CD4-positive, alpha-beta T cell treated with Interleukin-17A for 1 hour (primary cell): ENCODE data around the gene BPIFA1.

Experiments
- DNase-seq: peaks from one replicate; pipeline ENCODE4 v3.0.0-alpha.2; 2020

BPIFA1 gene

DNA sequence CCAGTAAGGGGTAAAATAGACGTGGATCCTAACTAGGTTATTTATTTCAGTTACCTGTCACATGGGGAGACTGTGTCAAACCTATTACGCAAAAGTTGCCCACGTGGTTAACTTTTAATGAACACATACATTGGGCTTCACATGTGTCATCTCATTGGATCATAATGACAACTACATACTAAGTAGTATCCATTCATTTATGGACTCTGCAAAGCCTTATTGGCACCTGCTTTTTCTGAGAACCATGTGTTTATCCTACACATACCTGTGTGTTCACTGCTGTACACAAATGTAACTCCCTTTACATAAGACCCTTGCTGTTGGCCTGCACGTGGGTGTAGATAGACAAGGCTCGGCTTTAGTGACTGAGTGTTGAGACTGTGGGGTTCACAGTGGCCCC, 5.1 kb downstream of the BPIFA1 start:
- no peak for DNase-seq

DNA sequence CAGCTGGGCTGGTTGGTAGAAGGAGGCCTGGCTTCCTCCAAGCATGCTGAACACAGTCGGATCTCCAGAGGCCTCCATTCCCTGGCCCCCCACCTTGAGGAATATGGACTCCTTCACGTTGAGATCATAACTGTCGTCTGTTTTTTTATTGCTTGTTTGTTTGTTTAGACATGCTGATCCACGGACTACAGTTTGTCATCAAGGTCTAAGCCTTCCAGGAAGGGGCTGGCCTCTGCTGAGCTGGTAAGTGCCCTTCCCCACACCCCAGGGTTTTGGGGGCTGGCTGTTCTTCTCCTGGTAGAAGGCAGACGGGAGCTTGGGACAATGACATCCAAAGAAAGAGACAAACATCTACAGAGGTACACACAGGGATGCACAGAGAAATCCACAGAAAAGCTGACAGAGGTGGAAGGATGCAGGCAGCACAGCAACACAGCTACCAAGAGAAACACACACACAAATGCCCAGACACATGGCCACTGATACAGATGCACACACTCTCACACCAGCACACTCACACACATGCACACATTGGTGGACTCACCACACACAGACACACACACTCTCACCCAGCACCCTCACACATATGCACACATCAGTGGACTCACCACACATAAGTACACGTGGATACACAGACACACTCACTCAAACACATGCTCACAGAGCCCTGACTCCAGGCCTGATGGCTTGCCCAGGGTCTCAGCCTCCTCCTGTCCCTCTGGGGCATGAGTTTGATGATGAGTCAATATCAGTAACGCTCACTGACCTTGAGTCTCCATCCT, 6.7 kb downstream of the BPIFA1 start:
- no peak for DNase-seq

DNA sequence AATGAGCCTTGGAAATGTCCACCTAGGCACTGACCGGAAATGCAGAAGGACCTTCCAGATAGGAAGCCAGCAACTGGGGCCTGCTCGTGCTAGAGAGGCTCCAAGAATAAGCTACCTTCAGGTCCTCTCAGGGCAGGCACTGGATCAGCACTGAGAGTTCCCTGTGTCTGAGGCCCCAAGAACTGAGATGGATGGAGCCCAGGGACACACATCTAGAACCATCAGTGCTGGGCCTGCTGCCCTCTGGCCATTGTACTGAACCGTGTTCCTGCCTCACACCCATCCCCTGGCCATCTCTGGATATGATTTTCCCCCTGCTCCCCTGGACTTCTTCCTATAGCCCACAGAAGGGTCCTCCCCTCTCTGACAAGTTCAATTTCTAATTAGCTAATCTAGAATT, 10.3 kb downstream of the BPIFA1 start:
- DNase-seq = no peak

DNA sequence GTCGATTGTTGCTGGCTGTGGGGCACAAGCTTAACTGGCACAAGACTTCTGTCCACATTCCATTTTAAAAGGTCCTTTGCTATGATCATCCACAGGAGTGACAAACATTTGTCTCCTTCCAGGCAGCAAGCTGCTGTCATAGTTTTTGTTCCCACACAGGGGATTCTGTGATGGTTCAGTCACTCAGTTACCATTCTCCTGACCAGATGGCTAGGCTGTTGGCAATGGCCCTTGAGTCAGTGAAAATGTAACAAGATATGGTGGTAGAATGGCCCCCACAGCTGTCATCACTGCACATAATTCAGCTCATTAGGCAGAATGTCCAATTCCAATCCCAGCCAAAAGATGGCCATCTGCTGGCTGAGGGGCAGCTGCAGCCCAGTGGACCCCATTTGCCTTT, 13.7 kb downstream of the BPIFA1 start:
- no peak for DNase-seq

DNA sequence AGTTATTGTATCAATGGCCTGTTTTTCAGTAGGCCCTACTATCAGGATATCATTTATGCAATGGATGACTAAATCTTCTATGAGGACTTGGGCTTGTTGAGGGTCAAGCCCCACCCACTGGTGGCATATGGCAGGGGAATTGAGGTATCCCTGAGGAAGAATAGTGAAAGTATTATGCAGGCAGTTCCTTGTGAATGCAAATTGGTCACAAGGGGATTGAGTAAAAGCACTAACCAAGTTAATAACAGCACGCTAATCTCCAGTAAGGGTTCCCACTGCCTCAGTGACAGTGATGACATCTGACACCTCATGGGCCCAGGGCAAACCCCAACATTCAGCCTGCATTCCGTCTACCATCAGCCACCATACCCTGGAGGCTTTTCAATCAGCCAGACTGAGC, 14.9 kb downstream of the BPIFA1 start:
- DNase-seq = no peak

DNA sequence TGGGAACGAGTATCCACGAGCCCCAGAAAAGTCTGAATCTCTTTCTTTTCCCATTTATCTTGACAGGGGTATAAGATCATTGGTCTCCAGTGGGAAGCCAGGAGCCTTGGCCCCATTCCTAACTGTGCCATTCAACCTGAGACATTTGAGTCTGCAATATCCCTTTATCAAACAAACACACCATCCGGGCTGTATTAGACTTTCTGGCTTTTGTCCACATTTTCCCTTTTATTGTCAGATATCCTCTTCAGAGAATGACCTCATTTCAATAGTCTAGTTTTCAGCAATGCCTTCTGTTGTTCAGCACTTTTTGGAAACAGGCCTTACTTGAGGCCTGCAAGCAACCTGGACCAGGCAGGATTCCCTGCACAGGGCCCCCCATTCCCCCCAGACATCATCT, 15.7 kb downstream of the BPIFA1 start:
- DNase-seq = no peak

DNA sequence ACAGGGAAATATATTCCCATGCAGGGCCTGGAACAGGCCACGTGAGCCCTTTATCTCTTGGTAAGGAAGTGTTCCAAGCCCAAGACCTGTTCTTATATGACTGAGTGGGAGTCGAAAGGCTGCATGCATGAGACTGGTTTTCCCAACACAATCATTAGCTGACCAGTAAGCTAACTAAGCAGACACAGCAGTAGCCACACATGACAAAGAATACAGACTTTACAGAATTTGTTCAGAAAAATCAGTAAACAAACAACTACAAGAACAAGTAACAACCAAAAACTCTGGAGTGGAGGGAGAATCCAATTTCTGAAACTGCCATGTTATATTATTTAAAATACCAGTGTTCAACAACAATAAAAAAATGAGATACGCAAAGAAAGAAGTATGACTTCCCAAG, 16.7 kb downstream of the BPIFA1 start:
- no peak for DNase-seq

DNA sequence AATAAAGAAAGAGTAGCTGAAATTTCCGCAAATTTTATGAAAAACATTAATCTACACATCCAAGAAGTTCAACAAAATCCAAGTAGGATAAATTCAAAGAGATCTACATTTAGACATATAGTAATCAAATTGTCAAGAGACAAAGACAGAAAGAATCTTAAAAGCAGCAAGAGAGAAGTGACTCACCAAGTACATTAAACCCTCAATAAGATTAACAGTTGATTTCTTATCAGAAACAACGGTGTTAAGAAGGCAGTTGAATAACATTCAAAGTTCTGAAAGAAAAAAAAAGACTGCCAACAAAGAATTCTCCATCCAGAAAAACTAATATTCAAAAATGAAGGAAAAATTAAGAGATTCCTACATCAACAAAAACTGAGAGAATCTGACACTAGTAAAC, 19.2 kb downstream of the BPIFA1 start:
- DNase-seq = no peak

DNA sequence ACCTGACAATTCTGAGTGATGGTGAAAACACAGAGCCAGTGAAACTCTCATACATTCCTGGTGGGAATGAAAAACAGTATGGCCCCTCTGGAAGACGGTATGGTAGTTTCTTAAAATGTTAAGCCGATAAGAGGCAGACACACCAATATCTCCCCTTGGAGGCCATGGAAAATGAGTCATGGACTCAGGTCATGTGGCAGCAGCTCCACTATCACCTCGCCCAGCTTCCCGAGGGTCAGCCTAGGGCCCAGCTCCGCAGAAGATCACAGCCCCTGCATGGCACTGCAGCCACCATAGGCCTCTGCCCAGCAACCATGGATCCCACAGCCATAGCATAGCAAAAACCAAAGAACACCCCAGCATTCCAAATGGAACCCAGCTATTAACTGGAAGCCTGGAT, 21.4 kb downstream of the BPIFA1 start:
- no peak for DNase-seq

DNA sequence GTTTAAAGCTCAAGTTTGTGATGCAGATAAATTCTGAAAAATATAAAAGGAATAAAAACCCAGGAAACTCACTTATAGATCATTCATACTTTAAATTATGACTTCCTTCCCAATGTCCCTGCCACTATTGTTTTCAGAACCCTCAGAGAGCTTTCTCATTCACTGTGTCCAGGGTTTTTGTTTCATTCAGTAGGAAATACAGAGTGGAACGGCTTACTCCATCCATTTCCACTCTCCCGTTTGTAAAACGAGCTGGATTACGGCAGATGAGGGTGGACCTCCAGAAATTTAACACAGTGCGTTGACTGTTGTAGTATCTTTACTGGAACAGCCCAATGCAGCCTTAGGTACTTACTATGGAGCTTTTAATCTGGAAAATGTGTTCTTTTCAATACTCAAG, 23.6 kb downstream of the BPIFA1 start:
- DNase-seq = no peak

DNA sequence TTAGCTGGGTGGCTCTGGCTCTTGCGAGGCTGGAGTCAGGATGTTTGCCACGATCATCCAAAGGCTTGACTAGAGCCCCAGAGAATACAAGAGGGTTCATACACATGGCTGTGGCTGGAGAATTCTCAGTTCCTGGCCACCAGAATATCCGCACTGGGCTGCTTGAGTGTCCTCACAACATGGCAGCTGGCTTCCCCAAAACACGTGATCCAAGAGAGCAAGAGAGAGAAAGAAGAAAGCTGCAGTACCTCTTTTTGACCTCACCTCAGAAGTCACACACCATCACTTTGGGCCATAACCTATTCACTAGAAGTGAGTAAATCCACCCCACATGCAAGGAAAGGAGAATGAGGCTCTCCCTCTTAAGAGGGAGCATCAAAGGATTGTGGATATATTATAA, 25.7 kb downstream of the BPIFA1 start:
- DNase-seq = no peak

DNA sequence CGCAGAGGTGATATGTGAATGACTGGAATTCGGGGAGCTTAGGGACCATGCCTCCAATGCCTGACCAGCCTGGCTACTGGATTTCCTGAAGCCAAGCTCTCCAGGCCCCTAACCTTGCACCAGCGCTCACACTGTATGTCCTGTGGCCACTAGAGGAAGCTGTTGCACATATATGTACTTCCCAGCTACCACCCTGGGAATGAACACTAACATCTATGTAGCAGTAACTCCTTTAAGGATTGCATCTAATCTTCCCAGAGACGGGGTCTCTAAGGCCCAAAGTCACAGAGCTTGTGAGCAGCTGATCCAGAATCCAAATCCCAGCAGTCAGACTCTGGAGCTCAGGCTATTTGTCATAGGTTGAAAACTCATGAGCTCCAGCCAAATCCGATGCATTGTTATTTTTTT, 26.9 kb downstream of the BPIFA1 start:
- DNase-seq = peak; percentile 1

DNA sequence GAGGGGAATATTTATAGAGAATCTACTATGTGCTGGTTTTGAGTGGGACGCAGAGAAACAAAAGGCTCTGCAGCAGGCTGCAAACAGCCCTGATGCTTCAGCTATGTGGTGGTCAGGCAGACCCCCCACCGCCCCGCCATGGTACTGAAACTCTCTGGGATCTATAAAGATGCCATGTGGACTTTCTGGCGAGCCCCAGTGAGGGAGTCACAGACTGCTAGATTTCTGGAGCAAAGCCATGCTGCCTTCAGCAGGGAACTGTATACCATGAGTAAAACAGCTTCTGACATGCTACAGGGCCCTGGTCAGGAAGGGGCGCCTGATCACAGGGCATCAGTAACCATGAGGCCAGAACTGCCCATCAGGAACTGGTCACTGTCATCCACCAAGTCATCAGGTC, 28.0 kb downstream of the BPIFA1 start:
- DNase-seq = no peak

DNA sequence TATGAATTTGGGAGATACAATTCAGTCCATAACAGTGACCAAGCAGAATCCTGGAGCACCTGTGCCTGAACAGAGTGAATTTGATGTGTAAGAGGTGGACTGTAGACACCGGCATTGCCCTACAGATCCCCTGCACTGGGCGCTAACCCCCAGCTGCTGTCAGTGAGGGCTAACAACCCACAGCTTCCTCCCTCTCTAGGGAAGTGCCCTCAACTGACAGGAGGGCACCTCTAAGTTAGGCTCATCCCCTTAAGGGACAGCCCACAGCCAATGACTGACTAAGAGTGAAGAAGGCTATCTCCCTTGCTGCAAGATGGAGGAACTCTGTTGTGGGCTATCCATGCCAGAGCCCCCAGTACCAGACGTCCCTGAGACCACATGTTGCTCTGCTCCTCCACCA, 31.9 kb downstream of the BPIFA1 start:
- DNase-seq = no peak

DNA sequence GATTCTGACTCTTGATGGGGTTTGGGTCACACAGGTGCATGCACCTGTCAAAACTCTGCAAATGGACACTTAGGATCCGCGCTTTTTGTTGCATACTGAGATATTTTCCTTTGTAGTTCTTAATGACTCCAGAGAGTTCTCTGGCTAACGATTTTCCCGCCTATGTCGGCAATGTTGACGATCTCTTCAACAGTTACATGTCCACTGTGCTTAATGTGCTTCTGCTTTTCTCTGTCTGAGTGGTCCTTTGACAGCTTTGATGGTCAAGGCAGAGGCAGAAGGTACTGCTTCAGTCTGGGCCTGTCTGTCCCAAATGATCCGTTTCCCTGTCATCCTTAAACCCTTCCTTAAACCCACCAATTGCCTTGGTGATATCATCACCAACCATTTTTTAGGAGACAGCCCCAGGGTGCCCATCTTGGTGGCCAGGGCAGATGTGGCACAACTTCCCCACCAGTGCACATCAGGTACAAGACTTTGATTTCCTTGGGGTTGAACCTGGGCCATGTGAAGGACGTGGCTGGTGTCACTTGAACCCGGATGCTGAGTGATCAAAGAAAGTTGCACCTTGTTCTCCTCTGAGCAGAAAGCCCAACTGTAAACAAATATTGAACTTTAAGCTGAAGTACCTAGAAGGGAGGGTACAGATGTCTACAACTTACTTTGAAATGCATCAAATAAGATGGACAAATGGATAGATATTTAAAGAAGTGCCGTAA, 36.5 kb downstream of the BPIFA1 start:
- DNase-seq = no peak

DNA sequence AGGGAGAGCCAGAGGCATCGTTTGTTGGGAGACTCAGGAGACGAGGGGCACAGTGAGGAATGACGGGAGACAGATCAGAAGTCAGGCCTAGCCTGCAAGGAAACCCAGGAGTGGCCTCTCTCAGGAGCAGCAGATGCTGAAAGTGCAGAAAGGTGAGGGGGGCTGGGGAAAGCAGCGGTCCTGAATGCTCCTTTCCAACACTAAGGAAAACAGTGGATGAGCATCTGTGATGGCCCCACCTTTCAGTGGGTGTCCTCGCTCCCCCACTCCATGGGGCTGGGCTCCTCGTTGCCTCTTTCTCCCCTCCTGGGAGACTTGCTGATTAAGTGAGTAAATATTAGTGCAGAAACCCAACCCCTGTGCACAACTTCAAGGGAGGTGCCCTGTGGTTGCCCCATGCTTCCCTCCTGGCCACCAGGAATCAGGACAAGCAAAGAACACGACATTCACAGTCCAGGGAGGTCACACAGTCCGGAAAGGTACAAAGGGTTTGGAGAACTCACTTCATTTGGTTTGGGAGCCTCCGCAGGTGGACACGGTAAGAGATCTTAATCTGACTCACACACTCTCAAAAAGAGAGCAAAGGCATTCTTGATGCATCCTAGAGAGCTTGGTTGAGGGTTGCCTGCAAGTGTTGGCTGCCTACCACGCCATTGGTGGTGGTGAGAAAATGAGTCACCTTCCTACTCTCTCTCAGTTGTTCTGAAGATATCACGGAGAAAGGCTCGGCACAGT, 37.5 kb downstream of the BPIFA1 start:
- DNase-seq = no peak

DNA sequence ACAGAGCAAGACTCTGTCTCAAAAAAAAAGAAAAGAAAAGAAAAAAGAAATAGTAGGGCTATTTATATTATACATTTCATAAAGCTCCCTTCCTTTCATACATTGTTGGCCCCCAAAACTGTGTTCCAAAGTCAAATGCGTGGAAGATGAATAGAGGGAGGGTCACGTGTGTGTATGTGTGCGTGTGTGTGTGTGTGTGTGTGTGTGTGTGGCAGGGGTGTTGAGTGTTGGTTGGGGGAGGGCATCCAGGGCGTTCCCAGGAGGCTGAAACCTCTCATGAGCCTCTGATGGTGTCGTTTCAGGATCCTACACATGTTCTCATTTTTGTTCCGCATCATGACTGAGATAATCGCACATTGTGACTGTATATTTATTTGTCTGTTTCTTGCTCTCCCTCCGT, 39.4 kb downstream of the BPIFA1 start:
- no peak for DNase-seq

DNA sequence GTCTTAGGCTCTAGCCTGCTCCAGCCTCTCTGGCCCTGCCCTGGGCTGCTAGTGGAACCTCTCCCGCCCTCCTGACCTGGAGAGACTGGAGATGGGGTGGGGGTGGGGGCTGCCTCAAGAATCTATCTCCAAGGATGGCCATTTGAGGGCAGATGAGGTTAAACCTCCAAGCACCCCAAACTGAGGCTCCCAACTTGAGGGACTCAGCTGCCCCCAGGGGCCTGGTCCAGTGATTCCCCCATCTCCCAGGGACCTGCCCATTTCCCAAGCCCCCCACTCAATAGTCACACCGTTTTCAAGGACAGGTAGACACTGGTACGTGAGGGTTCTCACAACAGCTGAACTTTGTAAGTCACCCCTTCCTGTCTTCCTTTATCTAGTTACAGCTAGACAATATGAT, 40.1 kb downstream of the BPIFA1 start:
- DNase-seq = no peak

DNA sequence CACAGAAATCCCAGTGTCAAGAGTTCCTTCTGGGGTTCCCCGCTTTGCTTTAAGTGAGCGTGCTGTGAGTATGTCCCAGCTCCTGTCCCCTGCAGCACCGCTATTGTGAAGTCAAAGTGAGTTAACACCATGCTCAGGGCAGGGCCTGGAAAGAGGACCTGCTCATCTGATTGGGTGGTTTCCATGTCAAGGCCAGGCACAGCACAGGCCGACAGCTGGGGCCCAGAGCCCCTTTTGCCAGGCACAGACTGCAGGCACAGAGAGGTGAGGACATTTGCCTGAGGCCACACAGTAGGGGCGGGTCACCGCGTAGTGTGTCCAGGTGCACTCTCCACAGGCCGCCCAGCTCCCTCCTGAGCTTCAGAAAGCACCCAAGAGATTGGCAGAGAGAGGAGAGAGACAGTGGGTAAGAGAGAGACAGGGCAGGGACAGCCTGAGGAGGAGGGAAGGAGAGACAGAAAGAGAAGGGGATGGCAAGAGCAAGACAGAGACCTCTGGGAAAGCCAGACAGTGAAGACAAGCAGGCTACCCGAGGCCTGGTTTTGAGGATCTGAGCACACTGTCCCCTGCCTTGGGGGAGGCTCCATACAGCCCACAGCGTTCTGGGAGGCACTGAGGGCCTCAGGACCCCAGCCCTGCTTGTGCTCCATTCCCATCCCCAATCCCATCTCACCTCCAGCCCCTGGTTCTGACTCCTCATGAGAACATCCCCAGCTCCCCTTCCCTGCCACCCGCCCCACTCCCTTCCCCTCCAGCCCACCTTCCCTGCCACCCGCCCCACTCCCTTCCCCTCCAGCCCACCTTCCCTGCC, 40.7 kb downstream of the BPIFA1 start:
- DNase-seq = no peak

DNA sequence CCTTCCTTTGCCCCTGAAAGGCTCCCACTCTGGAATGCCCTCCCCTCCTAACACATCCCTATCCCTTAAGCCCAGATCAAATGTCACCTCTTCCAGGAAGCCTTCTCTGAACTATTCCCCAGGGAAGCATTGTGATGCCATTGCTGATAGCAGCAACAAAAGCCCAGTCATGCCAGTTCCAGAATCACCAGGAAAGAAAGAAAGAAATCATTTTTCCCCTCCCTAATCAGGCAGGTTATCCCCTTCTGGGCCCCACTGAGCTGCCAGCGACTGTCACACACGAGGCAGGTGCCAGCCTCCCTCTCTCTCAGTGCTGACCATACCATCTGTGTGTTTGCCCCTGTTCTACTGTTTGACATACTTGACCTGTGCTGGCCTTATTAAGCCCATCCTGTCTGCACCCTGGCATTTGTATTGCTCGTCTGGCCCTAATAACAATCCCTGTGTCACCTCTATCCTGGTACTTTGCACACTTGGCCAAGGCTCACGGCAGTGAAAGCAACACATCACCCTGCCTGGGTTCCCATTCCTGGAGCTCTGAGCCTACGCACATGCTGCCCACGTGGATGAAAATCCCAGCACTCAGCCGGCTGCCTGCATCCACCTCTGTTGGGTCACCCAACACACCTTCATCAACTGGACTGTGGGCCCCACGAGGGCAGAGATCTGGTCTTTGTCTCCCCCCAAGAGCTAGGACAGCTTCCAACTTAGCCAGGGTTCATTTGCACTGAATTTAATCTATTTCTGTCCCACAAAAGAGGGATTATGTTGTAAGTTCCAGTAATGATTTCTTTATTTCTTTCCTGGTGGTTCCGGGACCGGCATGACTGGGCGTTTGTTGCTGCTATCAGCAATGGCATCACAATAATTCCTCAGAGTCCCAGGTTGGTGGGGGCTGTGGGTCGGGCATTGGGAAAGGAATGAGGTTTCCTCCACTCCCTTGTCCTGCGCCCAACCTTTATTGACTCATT, 42.0 kb downstream of the BPIFA1 start:
- DNase-seq = no peak

DNA sequence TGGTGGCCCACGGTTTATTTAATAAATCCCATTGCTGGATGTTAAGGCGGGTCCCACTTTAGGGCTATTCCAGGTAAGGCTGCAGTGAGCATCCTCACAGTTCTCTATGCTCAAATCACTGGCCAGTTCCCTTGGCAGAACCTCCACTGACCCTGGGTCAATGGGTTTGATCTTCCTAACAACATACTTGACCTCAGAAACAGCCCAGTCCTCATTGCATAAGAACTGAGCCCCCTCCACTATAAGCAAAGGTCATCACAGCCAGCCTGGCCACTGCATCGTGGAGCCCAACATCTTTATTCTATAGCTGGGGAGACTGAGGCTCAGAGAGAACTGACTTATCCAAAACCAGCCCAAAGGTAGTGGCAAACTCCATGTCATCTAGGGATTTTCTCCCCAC, 42.9 kb downstream of the BPIFA1 start:
- DNase-seq = no peak
